PC-9 (cell line): ENCODE data around the gene COP1. TPM values are rescaled to one million over a fixed set of nuclear protein-coding genes. Genes with fewer than 3 reads are reported as not detected.

Experiments
- BruUV-seq: library from RNA; stranded (reverse); fragments of 400-500 nt; replicated peaks from 2 replicates; lab custom pipeline; 2021; lab: Mats Ljungman, UMichigan
- CTCF ChIA-PET: fragments of 300-600 bp; sonication (Branson Sonifier 250); formaldehyde crosslinking; loops from one replicate; lab custom pipeline; 2022; ENCODE audit warnings: antibody characterized with exemption; lab: Charles Lee
- POLR2A ChIA-PET: fragments of 300-600 bp; sonication (Branson Sonifier 250); formaldehyde crosslinking; loops from one replicate; lab custom pipeline; 2022; ENCODE audit warnings: antibody characterized with exemption; ENCODE audit not compliant: unreplicated experiment; lab: Charles Lee
- DNase-seq, 2 experiments: peaks; one replicate each; pipeline versions ENCODE4 v3.0.0 to v3.0.0-alpha.2; 2015 to 2022; ENCODE audit warnings: mixed read lengths in 1 of 2
- H2AFZ ChIP-seq: fragments of 200-600 bp; sonication (generic); 2 replicates; pipeline ENCODE4 v1.8.1; 2017; ENCODE audit warnings: antibody characterized with exemption
- H3F3A ChIP-seq: fragments of 200-600 bp; sonication (generic); 2 replicates; pipeline ENCODE4 v1.8.1; 2017; ENCODE audit warnings: antibody characterized with exemption, mild to moderate bottlenecking, low read depth; ENCODE audit not compliant: insufficient read depth
- H3K27ac ChIP-seq: fragments of 200-600 bp; sonication (generic); 2 replicates; pipeline ENCODE4 v1.6.1; 2016; ENCODE audit warnings: mixed run types
- H3K27me3 ChIP-seq: fragments of 200-600 bp; sonication (generic); 2 replicates; pipeline ENCODE4 v1.6.1; 2016; ENCODE audit warnings: low read depth, mixed run types; ENCODE audit not compliant: insufficient read depth
- H3K36me3 ChIP-seq: fragments of 200-600 bp; sonication (generic); 2 replicates; pipeline ENCODE4 v1.6.1; 2016; ENCODE audit warnings: low read depth, mixed run types
- H3K4me1 ChIP-seq: fragments of 200-600 bp; sonication (generic); replicated peaks from 2 replicates; pipeline ENCODE4 v1.6.1; 2016; ENCODE audit warnings: mixed run types; ENCODE audit not compliant: insufficient read depth
- H3K4me2 ChIP-seq: fragments of 200-600 bp; sonication (generic); 2 replicates; pipeline ENCODE4 v1.6.1; 2017; ENCODE audit warnings: mixed run types
- H3K4me3 ChIP-seq: fragments of 200-600 bp; sonication (generic); 2 replicates; pipeline ENCODE4 v1.6.1; 2016; ENCODE audit warnings: mixed run types
- H3K79me2 ChIP-seq: fragments of 200-600 bp; sonication (generic); 2 replicates; pipeline ENCODE4 v1.6.1; 2017; ENCODE audit warnings: low read depth, mixed run types
- H3K9me2 ChIP-seq: fragments of 200-600 bp; sonication (generic); 2 replicates; pipeline ENCODE4 v1.8.1; 2017; ENCODE audit warnings: mild to moderate bottlenecking; ENCODE audit not compliant: insufficient read depth
- H3K9me3 ChIP-seq: fragments of 200-600 bp; sonication (generic); 2 replicates; pipeline ENCODE4 v1.8.1; 2016; ENCODE audit warnings: low read depth; ENCODE audit not compliant: insufficient read depth
- H4K20me1 ChIP-seq: fragments of 200-600 bp; sonication (generic); 2 replicates; pipeline ENCODE4 v1.8.1; 2017; ENCODE audit not compliant: insufficient read depth
- EZH2 ChIP-seq: fragments of 200-600 bp; sonication (generic); IDR thresholded peaks from 2 replicates; pipeline ENCODE4 v1.8.0; 2017; ENCODE audit warnings: antibody characterized with exemption, low read depth
- intact Hi-C: fragments of 100-400 bp; cut with micrococcal nuclease; formaldehyde crosslinking; loops from one replicate; pipeline ENCODE4 v1.10.0; 2022; ENCODE audit not compliant: unreplicated experiment
- total RNA-seq: library from RNA; stranded (reverse); gene quantifications from 2 replicates; pipeline ENCODE4 v1.2.3, GENCODE V29; 2021
- TF ChIP-seq, protein P1 (sequence below): fragments of 200-600 bp; sonication (generic); conservative IDR thresholded peaks from 2 replicates; pipeline ENCODE4 v1.6.1; 2017; ENCODE audit warnings: mixed run types, antibody characterized with exemption, mild to moderate bottlenecking, moderate library complexity

COP1 gene
- total RNA-seq, 1 experiment from 2014 or later = 38.0 TPM

- Histone ChIP-seq H3K4me3 (no peak overlapping the region), H3F3A (no peaks in the 10 kb centered on the region), H3K36me3 (no peaks in the 10 kb centered on the region), H3K27me3 (no peaks in the 10 kb centered on the region), H2AFZ (no peak overlapping the region), H3K4me2 (no peak overlapping the region), H3K79me2 (no peaks in the 10 kb centered on the region), H3K27ac (no peak overlapping the region), H3K9me2 (no peaks in the 10 kb centered on the region), H4K20me1 (no peaks in the 10 kb centered on the region), H3K4me1 (no peaks in the 10 kb centered on the region), H3K9me3 (no peaks in the 10 kb centered on the region)
- ChIA-PET CTCF (no interaction called here), POLR2A (no interaction called here)
- BruUV-seq = no TSS peak
- no peak for DNase-seq
- TF ChIP-seq, protein P1, sequence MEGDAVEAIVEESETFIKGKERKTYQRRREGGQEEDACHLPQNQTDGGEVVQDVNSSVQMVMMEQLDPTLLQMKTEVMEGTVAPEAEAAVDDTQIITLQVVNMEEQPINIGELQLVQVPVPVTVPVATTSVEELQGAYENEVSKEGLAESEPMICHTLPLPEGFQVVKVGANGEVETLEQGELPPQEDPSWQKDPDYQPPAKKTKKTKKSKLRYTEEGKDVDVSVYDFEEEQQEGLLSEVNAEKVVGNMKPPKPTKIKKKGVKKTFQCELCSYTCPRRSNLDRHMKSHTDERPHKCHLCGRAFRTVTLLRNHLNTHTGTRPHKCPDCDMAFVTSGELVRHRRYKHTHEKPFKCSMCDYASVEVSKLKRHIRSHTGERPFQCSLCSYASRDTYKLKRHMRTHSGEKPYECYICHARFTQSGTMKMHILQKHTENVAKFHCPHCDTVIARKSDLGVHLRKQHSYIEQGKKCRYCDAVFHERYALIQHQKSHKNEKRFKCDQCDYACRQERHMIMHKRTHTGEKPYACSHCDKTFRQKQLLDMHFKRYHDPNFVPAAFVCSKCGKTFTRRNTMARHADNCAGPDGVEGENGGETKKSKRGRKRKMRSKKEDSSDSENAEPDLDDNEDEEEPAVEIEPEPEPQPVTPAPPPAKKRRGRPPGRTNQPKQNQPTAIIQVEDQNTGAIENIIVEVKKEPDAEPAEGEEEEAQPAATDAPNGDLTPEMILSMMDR = no peak
- no peak for TF ChIP-seq EZH2
- intact Hi-C loops = no loop called here
Measured at GRCh38 chr1:175963740-175964139, 243.3 kb downstream of the COP1 start.

- intact Hi-C loops = no loop called here
Measured at GRCh38 chr1:175960169-175960568, 246.9 kb downstream of the COP1 start.

DNA sequence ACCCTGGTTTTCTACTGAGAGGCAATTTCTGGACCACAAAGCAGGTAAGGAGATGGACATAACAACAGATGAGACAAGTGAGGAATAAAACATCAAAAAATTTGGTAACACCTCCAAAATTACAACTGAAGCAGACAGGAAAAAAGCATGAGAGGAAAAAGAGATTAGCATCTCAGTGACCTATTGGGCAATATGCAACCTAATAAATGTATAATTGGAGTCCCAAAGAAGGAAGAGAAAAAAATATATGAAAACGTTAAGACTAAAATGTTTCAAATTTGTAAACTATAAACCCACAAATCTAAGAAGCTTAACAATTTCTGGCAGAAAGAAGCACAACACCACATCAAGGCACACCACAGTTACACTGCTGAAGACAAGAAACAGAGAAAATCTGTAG is 255.5 kb downstream of the COP1 start:
- intact Hi-C loops = no loop called here
- H3K4me2 ChIP-seq = no peak overlapping the region
- H4K20me1 ChIP-seq = peaks cover 6% of the 10 kb centered on the region; the same call in 1 of the 2 replicates
- ChIA-PET POLR2A (no interaction called here), CTCF (no interaction called here)
- H2AFZ ChIP-seq = no peak overlapping the region
- H3K9me2 ChIP-seq = no peaks in the 10 kb centered on the region
- H3K36me3 ChIP-seq = peaks cover 9% of the 10 kb centered on the region; the same call in 1 of the 2 replicates
- no peak overlapping the region for H3K4me3 ChIP-seq
- TF ChIP-seq, protein P1 = no peak
- TF ChIP-seq EZH2 = no peak
- DNase-seq = no peak
- H3K79me2 ChIP-seq = no peaks in the 10 kb centered on the region
- no peaks in the 10 kb centered on the region for H3F3A ChIP-seq
- no peaks in the 10 kb centered on the region for H3K27me3 ChIP-seq
- no TSS peak for BruUV-seq
- H3K27ac ChIP-seq = no peak overlapping the region
- no peaks in the 10 kb centered on the region for H3K9me3 ChIP-seq
- H3K4me1 ChIP-seq = no peaks in the 10 kb centered on the region

More at GRCh38 chr1:175960169-175960568, 246.9 kb downstream of the COP1 start:
- Histone ChIP-seq H4K20me1 (peaks cover 6% of the 10 kb centered on the region; the same call in 1 of the 2 replicates), H3K4me1 (no peaks in the 10 kb centered on the region), H3F3A (no peaks in the 10 kb centered on the region), H3K4me3 (no peak overlapping the region), H3K9me3 (no peaks in the 10 kb centered on the region), H2AFZ (no peak overlapping the region), H3K4me2 (no peak overlapping the region), H3K9me2 (no peaks in the 10 kb centered on the region), H3K27ac (no peak overlapping the region), H3K27me3 (no peaks in the 10 kb centered on the region), H3K79me2 (no peaks in the 10 kb centered on the region), H3K36me3 (peaks cover 3% of the 10 kb centered on the region; the same call in 1 of the 2 replicates)
- CTCF ChIA-PET = no interaction called here
- no peak for TF ChIP-seq EZH2
- TF ChIP-seq, protein P1 = no peak
- no peak for DNase-seq
- POLR2A ChIA-PET = no interaction called here
- BruUV-seq = no TSS peak
